ENCODE data around the gene CERS6.
A peak's percentile ranks its signal among the peaks of the same experiment; 100 is the strongest.
"Not testable (repeated sequence)": the region's sequence is repeated elsewhere in the genome, so short reads cannot be mapped to it uniquely, and the experiment has no call there.

CERS6 gene, protein sequence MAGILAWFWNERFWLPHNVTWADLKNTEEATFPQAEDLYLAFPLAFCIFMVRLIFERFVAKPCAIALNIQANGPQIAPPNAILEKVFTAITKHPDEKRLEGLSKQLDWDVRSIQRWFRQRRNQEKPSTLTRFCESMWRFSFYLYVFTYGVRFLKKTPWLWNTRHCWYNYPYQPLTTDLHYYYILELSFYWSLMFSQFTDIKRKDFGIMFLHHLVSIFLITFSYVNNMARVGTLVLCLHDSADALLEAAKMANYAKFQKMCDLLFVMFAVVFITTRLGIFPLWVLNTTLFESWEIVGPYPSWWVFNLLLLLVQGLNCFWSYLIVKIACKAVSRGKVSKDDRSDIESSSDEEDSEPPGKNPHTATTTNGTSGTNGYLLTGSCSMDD

GRCh38 chr2:168455645-168456520, at the start of gene CERS6:
TSS of gene CERS6 (plus strand) at chr2:168456272. CDS start at chr2:168456449, 177 bp downstream.
- DNase-seq, result peak; percentile 95

- not testable (repeated sequence) for DNase-seq
These were observed 43.8 kb upstream of the CERS6 start for GRCh38 chr2:168412301-168412700.

GRCh38 chr2:168413101-168413500, 43.0 kb upstream of the CERS6 start:
- DNase-seq, result not testable (repeated sequence)

GRCh38 chr2:168416555-168416954, 39.5 kb upstream of the CERS6 start:
- DNase-seq, result no peak

- DNase-seq, result peak; percentile 64
These were observed 33.5 kb upstream of the CERS6 start for GRCh38 chr2:168422584-168422983.

- no peak for DNase-seq
These were observed 31.7 kb upstream of the CERS6 start for GRCh38 chr2:168424112-168424951.

DNA sequence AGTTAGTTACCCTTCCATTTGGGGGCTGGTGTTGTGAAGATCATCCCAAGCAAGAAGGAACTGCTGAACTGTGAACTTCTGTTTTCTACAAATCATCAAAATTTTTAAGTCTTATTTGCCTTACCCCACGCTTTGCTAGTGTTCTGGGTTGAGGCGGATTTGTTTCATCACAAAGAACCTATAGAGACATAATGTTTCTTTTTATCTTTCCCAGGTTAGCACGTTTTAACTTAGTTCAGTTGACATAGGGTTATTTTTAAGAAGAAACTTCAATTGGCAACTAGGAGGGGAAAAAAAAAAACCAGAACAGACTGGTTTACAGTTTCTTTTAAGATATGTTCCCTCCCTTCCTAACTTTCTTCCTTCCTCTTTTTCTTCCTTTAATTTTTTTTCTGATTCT, 31.1 kb upstream of the CERS6 start:
- DNase-seq, result no peak

GRCh38 chr2:168426861-168427260, 29.2 kb upstream of the CERS6 start:
- peak; percentile 52 for DNase-seq

- DNase-seq, result no peak
These were observed 28.6 kb upstream of the CERS6 start for GRCh38 chr2:168427451-168427850.

GRCh38 chr2:168428431-168428830, 27.6 kb upstream of the CERS6 start:
- DNase-seq, result no peak

DNA sequence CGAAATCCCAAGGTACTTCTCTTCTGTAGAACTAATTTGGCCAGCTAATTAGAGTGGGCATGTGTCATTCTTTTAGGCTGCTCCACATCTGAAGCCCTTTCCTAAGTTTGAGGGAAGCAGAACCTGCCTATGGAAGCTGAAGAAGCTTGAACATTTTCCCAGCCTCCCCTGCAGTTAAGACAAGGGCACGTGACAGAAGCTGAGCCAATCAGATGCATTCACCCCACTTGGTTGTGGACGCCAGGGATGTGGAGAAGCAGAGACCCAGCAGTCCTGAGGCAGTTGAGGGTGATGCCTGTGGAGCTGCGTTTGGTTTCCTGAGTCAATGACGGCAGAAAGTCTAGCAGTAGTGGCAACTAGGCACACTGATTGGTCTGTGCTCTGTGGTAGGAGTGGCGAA, 26.1 kb upstream of the CERS6 start:
- no peak for DNase-seq

- DNase-seq, result no peak
These were observed 25.6 kb upstream of the CERS6 start for GRCh38 chr2:168430431-168430830.

DNA sequence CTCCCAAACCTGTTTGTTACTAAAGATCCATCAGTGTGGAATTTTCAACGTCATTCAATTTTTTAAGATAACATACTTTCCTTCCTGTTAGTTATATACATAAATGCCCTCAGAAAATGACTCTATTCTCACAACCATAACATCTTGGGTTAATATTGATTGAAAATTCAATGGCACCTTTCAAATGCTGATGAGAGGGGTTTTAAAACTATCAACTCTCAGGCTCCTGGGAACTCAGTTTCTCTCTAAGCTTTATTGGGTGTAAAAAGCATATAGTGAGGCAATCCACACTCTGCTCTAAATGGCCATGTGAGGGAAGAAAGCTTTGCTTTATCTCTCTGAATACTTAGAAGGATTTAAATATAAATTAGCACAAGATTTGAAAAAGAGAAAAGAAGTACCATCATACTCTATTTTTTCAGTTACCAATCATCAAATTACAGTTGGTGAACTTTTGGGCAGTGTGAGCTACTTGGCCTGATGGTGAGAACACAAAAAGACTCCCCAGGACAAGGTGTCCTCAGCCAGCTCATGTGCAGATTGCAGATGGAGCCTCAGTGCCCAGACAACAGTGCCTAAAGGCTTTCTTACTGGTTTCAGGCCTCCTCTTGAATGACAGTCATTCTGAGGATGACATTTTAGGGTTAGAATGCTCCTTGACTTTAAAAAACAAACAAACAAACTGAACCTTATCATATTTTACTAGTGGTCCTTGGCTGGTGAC, 24.6 kb upstream of the CERS6 start:
- peak; percentile 45 for DNase-seq

- peak; percentile 47 for DNase-seq
These were observed 24.0 kb upstream of the CERS6 start for GRCh38 chr2:168432100-168432499.

DNA sequence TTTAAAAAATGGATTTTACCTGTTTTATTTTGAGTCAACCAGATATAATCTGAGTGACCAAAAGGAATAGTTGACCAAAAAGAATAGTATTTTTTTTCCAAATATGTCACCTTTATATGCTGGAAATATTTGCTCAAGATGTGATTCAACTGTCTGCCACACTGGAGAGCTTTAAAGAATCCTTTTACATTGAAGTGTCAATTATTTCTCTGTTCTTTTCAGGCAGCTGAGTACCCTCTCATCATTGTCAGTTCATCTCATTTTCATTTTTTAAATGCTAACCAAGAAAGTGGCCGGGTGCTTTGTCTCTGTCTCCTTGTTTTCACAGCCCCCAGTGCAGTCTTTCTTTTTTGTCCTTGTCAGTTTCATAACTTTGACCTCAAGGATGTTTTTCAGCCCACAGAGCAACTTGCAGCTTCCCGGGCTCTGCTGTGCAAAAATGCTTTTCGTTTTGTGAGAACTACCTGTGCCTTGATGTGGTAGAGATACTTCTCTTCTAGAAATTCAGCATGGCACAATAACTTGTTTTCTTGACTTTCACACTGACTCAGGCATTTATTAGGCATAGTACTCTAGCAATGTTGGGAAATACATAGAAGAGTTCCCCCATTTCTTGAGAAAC, 23.4 kb upstream of the CERS6 start:
- DNase-seq, result peak; percentile 86

GRCh38 chr2:168433527-168433926, 22.5 kb upstream of the CERS6 start:
- DNase-seq, result no peak

GRCh38 chr2:168434146-168434545, 21.9 kb upstream of the CERS6 start:
- no peak for DNase-seq

- DNase-seq, result no peak
These were observed 19.2 kb upstream of the CERS6 start for GRCh38 chr2:168436840-168437239.

DNA sequence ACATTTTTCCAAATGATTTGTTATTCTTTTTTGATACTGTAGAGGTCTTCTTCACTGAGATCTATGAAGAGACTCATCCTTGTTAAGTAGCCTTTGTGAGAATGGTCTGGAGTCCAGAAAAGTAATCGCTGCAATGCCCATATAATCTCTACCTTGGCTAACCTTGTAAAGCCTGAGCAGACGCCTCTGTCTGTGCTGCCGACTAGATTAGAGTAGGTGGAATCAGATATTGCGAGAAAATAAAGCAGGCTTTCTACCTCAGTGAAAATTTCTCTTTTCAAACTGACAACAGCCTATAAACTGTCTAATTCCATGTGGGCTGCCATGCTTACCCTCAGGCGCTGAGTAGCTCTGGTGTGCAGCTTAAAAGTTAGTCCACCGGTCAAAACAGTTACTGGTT, 17.5 kb upstream of the CERS6 start:
- no peak for DNase-seq

- no peak for DNase-seq
These were observed 16.5 kb upstream of the CERS6 start for GRCh38 chr2:168439536-168439935.

DNA sequence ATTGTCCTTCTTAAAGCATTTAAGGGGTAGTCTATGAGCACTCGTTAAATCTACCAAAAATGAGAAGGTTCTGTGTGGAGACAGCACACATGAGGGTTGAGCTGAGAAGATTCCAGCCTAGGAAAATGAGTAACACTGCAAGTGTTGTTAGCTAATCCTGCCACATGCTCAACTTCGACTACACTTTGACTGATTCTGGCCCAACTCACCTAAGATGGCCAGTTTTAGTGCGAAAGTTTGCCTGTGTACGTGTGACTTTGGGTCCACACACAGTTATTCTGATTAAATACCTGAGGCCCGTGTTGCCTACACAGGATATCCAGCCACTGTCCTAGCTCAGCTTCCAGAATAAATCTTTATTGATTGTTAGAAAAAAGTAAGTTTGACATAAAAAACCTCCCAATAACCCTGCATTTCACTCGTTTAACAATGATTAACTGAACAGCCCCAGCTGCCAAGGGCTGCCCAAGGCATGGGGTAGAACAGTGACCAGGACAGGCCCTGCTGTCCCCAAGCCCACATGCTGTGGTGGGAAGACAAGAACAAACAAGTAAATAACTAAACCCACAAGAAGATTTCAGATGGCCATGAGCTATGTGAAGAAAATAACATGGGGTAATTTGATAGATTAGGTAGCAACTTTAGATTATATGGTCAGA, 14.7 kb upstream of the CERS6 start:
- DNase-seq, result no peak
